SW 1271 (cell line): ENCODE data around the gene FUCA1.
"Not testable (repeated sequence)": the region's sequence is repeated elsewhere in the genome, so short reads cannot be mapped to it uniquely, and the experiment has no call there.

Source experiments
- DNase-seq, 2 experiments: peaks; one replicate each; lab custom pipeline; 2025; lab: John Stamatoyannopoulos, UW

Gene FUCA1

GRCh38 chr1:23837908-23838307 is 30.2 kb downstream of the FUCA1 start:
- DNase-seq, result no peak

- no peak for DNase-seq
Measured at GRCh38 chr1:23836037-23836436, 32.1 kb downstream of the FUCA1 start.

DNA sequence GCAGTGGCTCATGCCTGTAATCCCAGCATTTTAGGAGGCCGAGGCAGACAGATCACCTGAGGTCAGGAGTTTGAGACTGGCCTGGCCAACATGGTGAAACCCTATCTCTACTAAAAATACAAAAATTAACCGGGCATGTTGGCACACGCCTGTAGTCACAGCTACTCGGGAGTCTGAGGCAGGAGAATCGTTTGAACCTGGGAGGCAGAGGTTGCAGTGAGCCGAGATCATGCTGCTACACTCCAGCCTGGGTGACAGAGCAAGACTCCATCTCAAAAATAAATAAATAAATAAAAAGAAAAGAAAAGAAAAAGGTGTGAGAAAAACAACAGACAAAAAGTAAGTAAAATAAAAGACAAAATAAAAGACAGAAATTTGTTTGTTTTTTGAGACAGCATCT is 33.9 kb downstream of the FUCA1 start:
- not testable (repeated sequence) for DNase-seq

DNA sequence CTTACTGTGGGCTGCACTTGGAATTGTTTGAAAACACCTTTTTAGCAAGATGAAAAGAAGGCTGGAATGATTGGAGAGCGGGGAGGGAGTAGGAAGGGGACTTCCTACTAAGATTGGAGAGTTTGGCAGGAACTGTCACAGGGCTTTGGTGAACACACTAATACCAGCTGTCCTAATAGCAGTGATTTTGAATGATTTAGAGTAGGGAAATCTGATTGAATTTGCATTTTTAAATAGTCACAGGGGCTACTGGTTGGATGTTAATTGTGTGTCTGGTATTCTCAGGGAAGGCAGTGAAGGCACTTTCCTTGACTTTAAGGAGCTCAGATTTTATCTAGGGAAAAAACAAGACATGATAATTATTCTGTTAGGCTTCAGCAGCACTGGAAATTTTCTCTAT is 40.4 kb downstream of the FUCA1 start:
- DNase-seq, result no peak

GRCh38 chr1:23826590-23826989 is 41.5 kb downstream of the FUCA1 start:
- DNase-seq, result not testable (repeated sequence)

DNA sequence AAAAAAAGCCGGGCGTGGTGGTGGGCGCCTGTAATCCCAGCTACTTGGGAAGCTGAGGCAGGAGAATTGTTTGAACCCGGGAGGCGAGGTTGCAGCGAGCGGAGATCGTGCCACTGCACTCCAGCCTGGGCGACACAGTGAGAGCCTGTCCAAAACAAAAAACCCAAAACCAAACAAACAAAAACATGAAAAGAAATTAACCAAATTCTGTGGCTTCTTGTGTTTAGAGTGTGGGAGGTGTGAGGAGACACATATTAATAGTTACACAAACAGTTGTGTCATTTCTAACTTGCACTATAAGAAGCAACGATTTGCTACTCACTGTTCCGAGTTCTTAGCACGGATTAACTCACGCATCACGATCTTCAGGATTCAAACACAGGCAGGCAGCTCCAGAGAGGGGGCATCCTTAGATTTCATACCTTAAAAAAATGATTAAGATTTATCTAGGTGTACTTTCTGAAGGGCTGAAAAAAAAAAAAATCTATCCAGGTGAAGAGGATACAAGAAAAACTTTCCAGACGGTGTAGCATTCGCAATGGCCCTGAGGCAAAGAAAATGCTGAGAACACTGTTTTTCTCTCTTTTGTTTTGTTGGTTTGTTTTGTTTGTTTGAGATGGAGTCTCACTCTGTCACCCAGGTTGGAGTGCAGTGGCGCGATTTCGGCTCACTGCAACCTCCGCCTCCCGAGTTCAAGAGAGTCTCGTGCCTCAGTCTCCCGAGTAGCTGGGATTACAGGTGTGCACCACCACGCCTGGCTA is 42.1 kb downstream of the FUCA1 start:
- DNase-seq, result no peak

GRCh38 chr1:23825076-23825761 is 42.9 kb downstream of the FUCA1 start, which contains the start of gene HMGCL:
TSS of gene HMGCL (minus strand) at chr1:23825429. CDS start at chr1:23825415, 14 bp downstream.
- peak; percentile 16 to 84 for DNase-seq

GRCh38 chr1:23824711-23825075 is 43.4 kb downstream of the FUCA1 start:
- DNase-seq, result no peak

- no peak for DNase-seq
Measured at GRCh38 chr1:23823767-23824166, 44.3 kb downstream of the FUCA1 start.

DNA sequence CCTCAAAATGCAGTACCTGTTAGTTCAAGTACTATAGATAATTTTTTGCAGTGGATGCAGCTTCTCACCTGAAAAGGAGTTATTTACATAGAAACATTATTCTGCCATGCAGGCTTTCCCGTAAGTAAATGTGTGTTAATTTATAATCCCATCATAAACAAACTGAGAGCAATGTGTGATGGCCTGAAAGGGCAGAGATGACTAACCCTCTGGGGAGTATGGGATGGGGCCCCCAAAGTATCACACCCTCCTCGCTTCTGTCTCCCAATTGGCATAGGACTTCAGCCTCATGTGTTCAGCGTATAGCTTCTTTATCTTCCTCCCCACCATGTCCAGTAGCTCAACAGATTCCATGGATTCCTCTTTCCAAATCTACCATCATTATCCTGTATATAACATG is 50.5 kb downstream of the FUCA1 start:
- DNase-seq, result no peak

DNA sequence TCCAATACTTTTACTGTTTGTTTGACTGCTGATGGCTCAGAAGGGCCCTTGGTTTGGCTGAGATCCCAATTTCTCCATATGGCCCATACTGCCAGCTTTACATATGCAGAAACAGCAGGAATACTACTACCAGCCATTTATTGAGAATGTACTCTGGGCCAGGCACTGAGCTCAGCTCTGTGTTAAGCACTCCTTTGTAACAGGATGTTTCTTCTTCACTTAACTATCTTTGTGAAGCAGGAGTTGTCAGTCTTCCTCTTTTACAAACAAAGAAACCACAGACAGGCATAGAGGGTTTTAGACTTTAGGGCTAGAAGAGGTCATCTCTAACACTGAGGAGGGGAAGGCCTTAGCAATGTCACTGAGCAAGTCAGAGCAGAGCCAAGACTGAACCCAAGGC is 51.2 kb downstream of the FUCA1 start:
- DNase-seq, result no peak

DNA sequence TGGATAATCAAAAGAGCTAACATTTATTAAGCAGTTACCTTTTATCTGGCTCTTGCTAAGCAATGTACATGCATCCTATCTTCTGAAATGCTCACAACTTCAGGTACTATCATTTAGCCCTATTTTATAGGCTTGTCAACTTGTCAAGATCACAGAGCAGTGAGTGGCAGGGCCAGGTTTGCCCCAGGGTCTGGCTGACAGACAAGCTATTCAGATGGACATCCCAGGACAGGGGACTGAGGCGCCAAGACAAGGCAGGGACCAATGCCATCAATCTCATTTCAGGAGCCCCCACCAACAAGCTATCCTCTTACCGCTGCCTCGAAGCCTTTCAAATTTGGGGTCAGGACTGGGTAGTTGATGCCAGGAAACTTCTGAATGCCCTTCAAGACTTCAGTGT is 51.7 kb downstream of the FUCA1 start:
- DNase-seq, result no peak

DNA sequence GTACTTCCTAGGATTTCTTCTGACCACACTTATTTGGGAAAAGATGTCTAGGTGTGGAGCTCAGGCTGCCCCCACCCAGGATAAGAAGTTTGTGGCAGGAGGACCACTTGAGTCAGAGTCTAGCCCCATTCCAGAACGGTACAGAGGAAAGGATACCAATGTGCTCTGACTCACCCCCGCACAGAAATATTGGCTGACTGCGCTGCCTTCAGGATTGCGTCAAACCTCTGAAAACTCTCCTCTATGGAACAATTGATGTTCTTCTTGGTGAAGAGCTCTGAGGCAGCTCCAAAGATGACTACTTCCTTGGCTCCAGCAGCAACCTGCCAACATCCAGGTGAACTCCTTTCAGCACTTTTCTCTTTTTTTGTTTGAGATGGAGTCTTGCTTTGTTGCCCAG is 54.1 kb downstream of the FUCA1 start:
- no peak for DNase-seq

- no peak for DNase-seq
Measured at GRCh38 chr1:23810818-23811540, 57.1 kb downstream of the FUCA1 start.

DNA sequence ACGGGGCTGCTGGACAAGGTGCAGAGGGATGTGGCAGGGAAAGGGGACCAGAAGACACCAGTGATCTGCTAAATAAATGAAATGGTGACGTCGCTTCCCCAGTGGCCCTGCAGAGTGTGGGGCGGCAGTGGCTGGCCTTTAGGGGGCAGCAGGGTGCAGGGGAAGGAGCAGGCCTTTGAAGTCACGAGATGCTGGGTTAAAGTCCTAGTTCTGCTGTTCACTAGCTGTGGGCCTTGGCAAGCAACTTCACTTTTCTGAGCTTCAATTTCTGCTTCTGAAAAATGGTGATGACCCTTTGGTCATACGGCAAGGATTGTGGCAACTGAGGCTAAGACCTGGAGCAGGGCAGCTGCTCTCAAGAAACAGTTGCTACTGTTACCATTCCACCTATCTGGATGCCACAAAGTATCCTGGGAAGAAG is 58.3 kb downstream of the FUCA1 start:
- peak in 1 of 2 experiments; percentile 42 for DNase-seq

- DNase-seq, result no peak
Measured at GRCh38 chr1:23807453-23807852, 60.6 kb downstream of the FUCA1 start.

- DNase-seq, result no peak
Measured at GRCh38 chr1:23806280-23806679, 61.8 kb downstream of the FUCA1 start.

DNA sequence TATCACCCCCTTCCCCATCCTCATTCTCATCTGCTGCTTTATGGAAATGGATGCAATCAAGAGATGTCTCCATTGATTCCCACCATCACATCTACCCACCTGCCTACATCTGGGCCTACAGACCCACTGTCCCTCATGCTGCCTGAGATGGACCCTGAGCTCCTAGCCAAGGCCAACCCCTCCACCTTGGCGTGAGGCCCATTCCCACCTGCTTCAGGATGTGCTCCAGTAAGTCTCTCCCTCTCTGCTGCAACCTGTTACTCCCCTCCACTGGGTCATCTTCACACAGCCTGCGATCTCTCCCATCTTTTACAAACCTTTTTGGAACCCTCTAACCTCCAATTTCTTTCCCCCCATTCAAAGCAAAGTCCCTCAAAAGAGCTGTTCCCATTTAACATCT is 63.1 kb downstream of the FUCA1 start:
- no peak for DNase-seq

GRCh38 chr1:23804183-23804835 is 63.8 kb downstream of the FUCA1 start:
- DNase-seq, result no peak

- DNase-seq, result no peak
Measured at GRCh38 chr1:23803674-23804073, 64.4 kb downstream of the FUCA1 start.

- not testable (repeated sequence) for DNase-seq
Measured at GRCh38 chr1:23802809-23803342, 65.2 kb downstream of the FUCA1 start.

- DNase-seq, result no peak
Measured at GRCh38 chr1:23801876-23802275, 66.2 kb downstream of the FUCA1 start.
